ENCODE data around the gene SYCE1L. TPM values are rescaled to one million over a fixed set of nuclear protein-coding genes. Genes with fewer than 3 reads are reported as not detected.

SYCE1L gene
- total RNA-seq, 1 experiment from 2014 or later = 9.9 TPM

GRCh38 chr16:77195411-77195810, 3.8 kb upstream of the SYCE1L start:
- no peak overlapping the region for H3T11ph ChIP-seq (ENCODE audit: low read length)
- H3K27me3 ChIP-seq (ENCODE audit: insufficient read depth, low read length) = no peaks in the 10 kb centered on the region; the same call in 1 of the 2 replicates
- peaks cover 10% of the 10 kb centered on the region; the same call in 1 of the 2 replicates for H3K79me2 ChIP-seq (ENCODE audit: insufficient read depth, low read length)
- Mint-ChIP-seq H3K9me3 (no peaks in the 10 kb centered on the region), H3K4me1 (peaks cover 12 to 19% of the 10 kb centered on the region in 2 experiments), H3K27ac (no peak overlapping the region), H3K36me3 (ENCODE audit: insufficient read depth in 1 of 3, low read depth in 3 of 3) (peaks cover 19 to 62% (median 50%) of the 10 kb centered on the region in 3 experiments), H3K27me3 (ENCODE audit: low read depth) (no peaks in the 10 kb centered on the region), H3K4me3 (no peak overlapping the region)
- no peak overlapping the region for H2AK5ac ChIP-seq (ENCODE audit: insufficient read length, low read length)
- no peak overlapping the region for H2BK20ac ChIP-seq (ENCODE audit: low read depth, low read length, poor library complexity, severe bottlenecking)
- no peaks in the 10 kb centered on the region for H4K20me1 ChIP-seq (ENCODE audit: control insufficient read depth, insufficient read depth, insufficient read length)
- H3K79me1 ChIP-seq (ENCODE audit: insufficient read depth, low read depth, low read length, poor library complexity, severe bottlenecking) = peaks cover 11% of the 10 kb centered on the region
- H3K14ac ChIP-seq (ENCODE audit: insufficient read depth, low read length) = no peak overlapping the region
- H3K23me2 ChIP-seq (ENCODE audit: insufficient read length, low read depth, low read length, poor library complexity, severe bottlenecking) = peaks cover 8% of the 10 kb centered on the region
- WGBS (ENCODE audit: extremely low coverage, insufficient read length, low lambda C conversion rate) = no CpG with 5 or more reads among the region's 8 CpGs
- no peak overlapping the region for H2BK12ac ChIP-seq (ENCODE audit: insufficient read length, low read depth, low read length)
- H4K8ac ChIP-seq (replicated peaks; ENCODE audit: insufficient read length, low read depth, low read length) = no peak overlapping the region
- no peak overlapping the region for H2BK5ac ChIP-seq (ENCODE audit: insufficient read length, low read length)
- H3K23ac ChIP-seq (ENCODE audit: insufficient read length, low read depth, low read length) = no peak overlapping the region
- H3K9ac ChIP-seq (ENCODE audit: extremely low read depth, insufficient read length, low read length) = no peak overlapping the region
- no peak overlapping the region for H3K4me2 ChIP-seq (ENCODE audit: insufficient read depth, insufficient read length, low read length)
- no peak for TF ChIP-seq CTCF (conservative IDR thresholded peaks at IDR 0.05)
- H3K9me3 ChIP-seq (ENCODE audit: control insufficient read depth, low read depth, low read length) = no peaks in the 10 kb centered on the region
- no peak overlapping the region for H4K91ac ChIP-seq (ENCODE audit: insufficient read length, low read depth, low read length)
- H3K27ac ChIP-seq (ENCODE audit: insufficient read length, low read depth, low read length) = no peak overlapping the region
- no peak overlapping the region for H3K4ac ChIP-seq (ENCODE audit: low read depth, low read length)
- H2AFZ ChIP-seq (ENCODE audit: low read length) = no peak overlapping the region
- DNase-seq = no peak
- H3K4me1 ChIP-seq (ENCODE audit: insufficient read depth, low read length) = no peaks in the 10 kb centered on the region
- no peak overlapping the region for H2BK120ac ChIP-seq (ENCODE audit: low read depth, low read length, poor library complexity, severe bottlenecking)
- H3K18ac ChIP-seq (ENCODE audit: insufficient read length, low read depth, low read length) = no peak overlapping the region
- no peak overlapping the region for H2BK15ac ChIP-seq (ENCODE audit: low read depth, low read length)
- no peak overlapping the region for H3K56ac ChIP-seq (ENCODE audit: insufficient read length, low read depth, low read length)
- H4K5ac ChIP-seq (ENCODE audit: insufficient read length, low read depth, low read length) = no peak overlapping the region

All from H9 (cell line).